Endodermal cell (in vitro differentiated cells): ENCODE measurements around the gene TMEM94. TPM values are rescaled to one million over a fixed set of nuclear protein-coding genes. Genes with fewer than 3 reads are reported as not detected.

Source experiments
- DNase-seq: peaks from one replicate; pipeline ENCODE4 v3.0.0-alpha.2; 2017
- H3K27ac ChIP-seq: 2 replicates; pipeline ENCODE4 v1.5.1; 2013; ENCODE audit warnings: mild to moderate bottlenecking, low read depth, low read length, moderate library complexity
- H3K27me3 ChIP-seq: 2 replicates; pipeline ENCODE4 v1.6.1; 2013; ENCODE audit warnings: mild to moderate bottlenecking, low read length, moderate library complexity; ENCODE audit not compliant: insufficient read depth, control insufficient read depth, poor library complexity, severe bottlenecking
- H3K36me3 ChIP-seq: 2 replicates; pipeline ENCODE4 v1.7.0; 2013; ENCODE audit warnings: mild to moderate bottlenecking, low read length, moderate library complexity; ENCODE audit not compliant: control insufficient read depth, insufficient read depth
- H3K4me1 ChIP-seq: one replicate; pipeline ENCODE4 v1.7.0; 2013; ENCODE audit warnings: low read length; ENCODE audit not compliant: control insufficient read depth, insufficient read depth
- H3K4me3 ChIP-seq: 2 replicates; pipeline ENCODE4 v1.5.1; 2013; ENCODE audit warnings: mild to moderate bottlenecking, low read length, moderate library complexity
- H3K9ac ChIP-seq: 2 replicates; pipeline ENCODE4 v1.6.1; 2013; ENCODE audit warnings: mild to moderate bottlenecking, low read length, moderate library complexity; ENCODE audit not compliant: poor library complexity, severe bottlenecking; ENCODE audit errors: extremely low read depth
- H3K9me3 ChIP-seq: 2 replicates; pipeline ENCODE4 v1.6.1; 2013; ENCODE audit warnings: mild to moderate bottlenecking, low read length, moderate library complexity; ENCODE audit not compliant: control insufficient read depth
- H3K27ac Mint-ChIP-seq: 2 replicates; pipeline ENCODE4 v1.8.0; 2020; ENCODE audit warnings: mixed read lengths
- H3K27me3 Mint-ChIP-seq: 2 replicates; pipeline ENCODE4 v1.8.0; 2021; ENCODE audit warnings: mild to moderate bottlenecking, mixed read lengths; ENCODE audit not compliant: insufficient read depth
- H3K36me3 Mint-ChIP-seq: 2 replicates; pipeline ENCODE4 v1.8.0; 2020; ENCODE audit warnings: low read depth, mixed read lengths
- H3K4me1 Mint-ChIP-seq: 2 replicates; pipeline ENCODE4 v1.8.0; 2020; ENCODE audit warnings: mixed read lengths
- H3K4me3 Mint-ChIP-seq: 2 replicates; pipeline ENCODE4 v1.8.0; 2020; ENCODE audit warnings: mild to moderate bottlenecking, moderate library complexity, mixed read lengths
- H3K9me3 Mint-ChIP-seq: 2 replicates; pipeline ENCODE4 v1.8.0; 2020; ENCODE audit warnings: mild to moderate bottlenecking, mixed read lengths
- WGBS, 2 experiments: methylation state at CpG; one replicate each; pipeline versions ENCODE4 v1.1.5 to v1.1.7; 2013; ENCODE audit warnings: missing lambda C conversion rate in 2 of 2, mixed read lengths in 1 of 2; ENCODE audit not compliant: insufficient coverage in 1 of 2, insufficient read length in 1 of 2; 5-methylcytosine and 5-hydroxymethylcytosine counted together
- total RNA-seq, 2 donors: library from RNA; stranded (reverse); fragmentation: NEBNext Ultra II Directional in 1 of 2; extraction: Animal tissue kit (Norgen Biotek cat#: 25700) in 1 of 2; gene quantifications; 2 replicates in 1 of 2; 3 replicates in 1 of 2; pipeline ENCODE4 v1.2.1, GENCODE V29; 2021
- TF ChIP-seq, protein P1 (sequence below): fragments of 200-600 bp; sonication (generic); conservative IDR thresholded peaks from 2 replicates; pipeline ENCODE4 v1.5.0; 2021; ENCODE audit warnings: antibody characterized with exemption, mild to moderate bottlenecking

Gene TMEM94
- total RNA-seq, 2 donors from 2014 or later: 96.0 to 106 TPM

DNA sequence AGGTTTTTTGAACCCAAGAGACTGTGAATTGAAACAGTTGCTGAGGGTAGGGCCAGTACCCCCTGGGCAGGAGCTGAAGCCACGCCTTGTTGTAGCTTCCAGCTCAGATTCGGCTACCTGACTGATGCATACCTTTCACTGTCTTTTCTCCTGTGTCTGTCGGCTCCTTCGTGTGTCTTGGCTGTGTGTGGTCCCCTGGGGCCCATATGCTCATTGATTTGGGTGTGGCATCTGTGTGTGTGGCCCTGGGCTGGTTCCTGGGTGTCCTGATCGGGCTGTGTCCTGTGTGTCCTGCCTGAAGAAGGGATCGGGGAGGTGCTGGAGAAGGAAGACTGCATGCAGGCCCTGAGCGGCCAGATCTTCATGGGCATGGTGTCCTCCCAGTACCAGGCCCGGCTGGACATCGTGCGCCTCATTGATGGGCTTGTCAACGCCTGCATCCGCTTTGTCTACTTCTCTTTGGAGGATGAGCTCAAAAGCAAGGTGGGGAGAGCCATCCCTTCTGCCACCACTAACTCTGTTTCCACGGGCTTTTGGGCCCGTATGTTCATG, 38.0 kb downstream of the TMEM94 start:
- H3K36me3 ChIP-seq: peaks cover 8% of the 10 kb centered on the region
- no peak overlapping the region for H3K27ac ChIP-seq
- no peaks in the 10 kb centered on the region for H3K4me1 ChIP-seq
- H3K9me3 ChIP-seq: no peaks in the 10 kb centered on the region
- H3K9ac ChIP-seq: no peak overlapping the region
- Mint-ChIP-seq H3K9me3 (no peaks in the 10 kb centered on the region), H3K4me3 (no peak overlapping the region), H3K36me3 (peaks cover 16% of the 10 kb centered on the region), H3K27ac (no peak overlapping the region), H3K4me1 (no peaks in the 10 kb centered on the region), H3K27me3 (no peaks in the 10 kb centered on the region)
- no peak overlapping the region for H3K4me3 ChIP-seq
- TF ChIP-seq, protein P1, sequence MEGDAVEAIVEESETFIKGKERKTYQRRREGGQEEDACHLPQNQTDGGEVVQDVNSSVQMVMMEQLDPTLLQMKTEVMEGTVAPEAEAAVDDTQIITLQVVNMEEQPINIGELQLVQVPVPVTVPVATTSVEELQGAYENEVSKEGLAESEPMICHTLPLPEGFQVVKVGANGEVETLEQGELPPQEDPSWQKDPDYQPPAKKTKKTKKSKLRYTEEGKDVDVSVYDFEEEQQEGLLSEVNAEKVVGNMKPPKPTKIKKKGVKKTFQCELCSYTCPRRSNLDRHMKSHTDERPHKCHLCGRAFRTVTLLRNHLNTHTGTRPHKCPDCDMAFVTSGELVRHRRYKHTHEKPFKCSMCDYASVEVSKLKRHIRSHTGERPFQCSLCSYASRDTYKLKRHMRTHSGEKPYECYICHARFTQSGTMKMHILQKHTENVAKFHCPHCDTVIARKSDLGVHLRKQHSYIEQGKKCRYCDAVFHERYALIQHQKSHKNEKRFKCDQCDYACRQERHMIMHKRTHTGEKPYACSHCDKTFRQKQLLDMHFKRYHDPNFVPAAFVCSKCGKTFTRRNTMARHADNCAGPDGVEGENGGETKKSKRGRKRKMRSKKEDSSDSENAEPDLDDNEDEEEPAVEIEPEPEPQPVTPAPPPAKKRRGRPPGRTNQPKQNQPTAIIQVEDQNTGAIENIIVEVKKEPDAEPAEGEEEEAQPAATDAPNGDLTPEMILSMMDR: no peak
- 93 to 95% methylated on average over 8 to 14 of the region's 14 CpGs for WGBS, 2 experiments
- DNase-seq: no peak
- H3K27me3 ChIP-seq: no peaks in the 10 kb centered on the region

DNA sequence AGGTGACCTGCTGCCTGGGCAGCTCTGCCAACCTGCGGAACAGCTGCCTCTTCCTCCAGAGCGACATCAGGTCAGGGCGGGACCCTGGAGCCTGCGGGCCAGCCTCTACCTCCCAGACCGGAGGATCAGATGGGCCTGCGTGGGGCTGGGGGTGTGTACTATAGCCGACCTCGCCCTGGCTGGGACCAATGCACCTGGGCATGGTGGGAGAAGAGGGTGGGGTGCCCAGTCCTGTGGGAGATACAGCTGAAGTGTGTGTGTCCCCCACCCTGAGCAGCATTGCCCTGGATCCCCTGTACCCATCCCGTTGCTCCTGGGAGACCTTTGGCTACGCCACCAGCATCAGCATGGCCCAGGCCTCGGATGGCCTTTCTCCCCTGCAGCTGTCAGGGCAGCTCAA, 39.6 kb downstream of the TMEM94 start:
- Mint-ChIP-seq H3K36me3 (peaks cover 16% of the 10 kb centered on the region), H3K9me3 (no peaks in the 10 kb centered on the region), H3K27me3 (no peaks in the 10 kb centered on the region), H3K4me1 (no peaks in the 10 kb centered on the region), H3K27ac (no peak overlapping the region), H3K4me3 (no peak overlapping the region)
- Histone ChIP-seq H3K4me3 (no peak overlapping the region), H3K9ac (no peak overlapping the region), H3K27me3 (no peaks in the 10 kb centered on the region), H3K36me3 (peaks cover 15% of the 10 kb centered on the region), H3K9me3 (no peaks in the 10 kb centered on the region), H3K27ac (no peak overlapping the region), H3K4me1 (no peaks in the 10 kb centered on the region)
- DNase-seq: no peak
- 90 to 95% methylated on average over 11 of the region's 11 CpGs for WGBS, 2 experiments
- TF ChIP-seq, protein P1: no peak

DNA sequence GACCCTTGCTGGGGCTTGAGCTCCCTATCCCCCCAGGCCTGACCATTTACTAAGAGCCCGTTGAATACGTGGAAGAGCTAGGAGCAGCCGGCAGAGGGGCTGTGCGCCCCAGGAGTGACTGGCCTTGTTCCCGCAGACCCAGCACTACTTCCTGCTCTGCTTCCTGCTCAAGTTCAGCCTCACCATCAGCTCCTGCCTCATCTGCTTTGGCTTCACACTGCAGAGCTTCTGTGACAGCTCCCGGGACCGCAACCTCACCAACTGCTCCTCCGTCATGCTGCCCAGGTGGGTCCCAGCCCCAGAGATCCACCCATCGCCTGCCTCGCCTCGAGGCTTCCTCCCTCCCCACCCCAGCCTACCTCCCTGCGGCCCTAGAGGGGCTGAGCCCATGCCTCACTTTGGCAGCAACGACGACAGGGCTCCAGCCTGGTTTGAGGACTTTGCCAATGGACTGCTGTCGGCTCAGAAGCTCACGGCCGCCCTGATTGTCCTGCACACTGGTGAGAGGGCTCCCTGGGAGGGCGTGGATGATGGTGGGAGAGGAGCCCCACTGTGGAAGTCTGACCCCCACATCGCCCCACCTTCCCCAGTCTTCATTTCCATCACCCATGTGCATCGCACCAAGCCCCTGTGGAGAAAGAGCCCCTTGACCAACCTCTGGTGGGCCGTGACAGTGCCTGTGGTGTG, 41.7 kb downstream of the TMEM94 start:
- Mint-ChIP-seq H3K36me3 (peaks cover 10% of the 10 kb centered on the region), H3K27me3 (no peaks in the 10 kb centered on the region), H3K9me3 (no peaks in the 10 kb centered on the region), H3K4me1 (no peaks in the 10 kb centered on the region), H3K27ac (no peak overlapping the region), H3K4me3 (no peak overlapping the region)
- Histone ChIP-seq H3K4me3 (no peak overlapping the region), H3K9ac (no peak overlapping the region), H3K27me3 (no peaks in the 10 kb centered on the region), H3K27ac (peak overlapping the region; percentile 24), H3K4me1 (no peaks in the 10 kb centered on the region), H3K36me3 (peaks cover 16% of the 10 kb centered on the region), H3K9me3 (no peaks in the 10 kb centered on the region)
- 91 to 100% methylated on average over 4 to 20 of the region's 21 CpGs for WGBS, 2 experiments
- no peak for DNase-seq
- TF ChIP-seq, protein P1: no peak
